ENCODE data around the gene TNN.

- no peak for TF ChIP-seq EZH2 (IDR thresholded peaks at IDR 0.05; ENCODE audit: insufficient read depth, poor library complexity, severe bottlenecking)
- TF ChIP-seq EZH2phosphoT487 (IDR thresholded peaks at IDR 0.05; ENCODE audit: insufficient read depth, low read depth): no peak
Measured at GRCh38 chr1:175089136-175089718, 21.6 kb downstream of the TNN start.
